GM21619 (cell line): Measurements from ENCODE around the gene TSPAN4.

ENCODE experiments used
- ATAC-seq: cut with Tn5 transposase; IDR thresholded peaks from one replicate; pipeline ENCODE4 v1.9.1; 2021; ENCODE audit not compliant: unreplicated experiment

TSPAN4 gene, protein sequence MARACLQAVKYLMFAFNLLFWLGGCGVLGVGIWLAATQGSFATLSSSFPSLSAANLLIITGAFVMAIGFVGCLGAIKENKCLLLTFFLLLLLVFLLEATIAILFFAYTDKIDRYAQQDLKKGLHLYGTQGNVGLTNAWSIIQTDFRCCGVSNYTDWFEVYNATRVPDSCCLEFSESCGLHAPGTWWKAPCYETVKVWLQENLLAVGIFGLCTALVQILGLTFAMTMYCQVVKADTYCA

DNA sequence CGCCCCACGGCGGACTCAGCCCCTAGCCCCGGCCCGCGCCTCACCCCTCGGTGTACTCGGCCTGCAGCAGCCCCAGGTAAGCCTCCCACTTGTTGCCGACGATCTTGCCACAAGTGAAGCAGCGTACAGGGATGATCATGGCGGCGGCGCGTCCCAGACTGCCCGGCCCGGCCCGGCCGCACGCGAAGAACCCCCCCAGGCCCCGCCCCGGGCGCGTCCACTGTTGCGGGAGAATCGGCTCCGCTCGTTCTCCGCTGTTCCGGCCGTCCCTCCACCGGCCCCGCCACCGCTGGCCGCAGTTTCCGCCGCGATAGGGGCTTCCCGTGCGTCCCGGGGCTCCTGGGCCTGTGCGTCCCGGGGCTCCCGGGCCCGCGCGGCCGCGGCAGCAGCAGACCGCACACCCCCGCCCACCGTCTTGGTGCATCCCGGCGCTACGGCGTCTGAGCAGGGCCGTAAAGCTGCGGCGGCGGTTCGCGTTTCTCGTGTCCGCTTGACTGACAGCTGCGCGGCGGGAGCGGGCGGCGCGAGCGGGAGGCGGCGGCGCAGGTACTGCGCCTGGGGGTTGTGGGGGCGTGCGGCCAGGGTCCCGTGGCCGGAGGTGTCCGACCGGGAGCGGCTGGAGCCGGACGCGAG is at the start of gene TSPAN4, which contains the start of gene POLR2L:
Gene TSPAN4, plus strand, starts transcription at position 483 of the 633 bp plus-strand sequence. CDS start 7,453 bp downstream, outside the sequence.
Gene POLR2L, minus strand, starts transcription at position 160 of the 633 bp plus-strand sequence. Its CDS starts 21 bp downstream, at position 139.
- ATAC-seq: peak; percentile 58

DNA sequence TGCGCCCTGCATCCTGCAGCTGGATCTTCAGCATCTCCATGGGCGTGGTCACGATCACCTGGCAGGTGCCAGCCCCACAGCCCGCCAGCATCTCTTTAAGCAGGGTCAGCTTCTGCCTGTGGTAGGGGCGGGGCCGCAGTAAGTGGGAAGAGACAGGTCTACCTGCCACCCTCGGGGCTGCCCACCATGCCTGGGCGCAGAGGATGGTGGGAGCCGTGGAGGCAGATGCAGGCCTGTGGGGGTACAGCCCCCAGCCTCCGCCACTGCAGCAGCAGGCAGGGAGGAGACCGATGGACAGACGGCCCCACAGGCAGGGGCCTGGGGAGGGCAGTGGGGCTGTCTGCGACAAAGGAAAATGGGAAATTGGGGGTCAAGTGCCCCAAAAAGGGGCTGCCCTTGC is 49.8 kb upstream of the TSPAN4 start:
- ATAC-seq: no peak

DNA sequence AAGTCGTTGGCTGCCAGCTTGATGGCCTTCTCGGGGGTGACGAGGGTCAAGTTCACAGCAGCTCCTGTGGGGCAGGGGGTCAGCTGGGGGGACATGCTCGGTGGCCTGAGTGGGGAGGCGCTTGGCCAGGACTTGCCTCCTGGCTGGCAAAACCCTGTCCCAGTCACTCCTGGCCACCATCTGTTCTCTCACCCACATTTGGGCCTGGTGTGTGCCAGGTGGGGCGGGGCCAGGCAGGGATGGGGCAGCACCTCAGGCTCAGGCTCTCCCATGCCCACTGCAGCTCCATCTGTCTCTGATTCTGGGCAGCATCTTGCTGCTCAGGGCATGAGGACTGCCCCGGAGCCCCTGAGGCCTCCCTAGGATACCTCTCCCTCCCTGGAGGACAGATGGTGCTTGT is 49.1 kb upstream of the TSPAN4 start:
- no peak for ATAC-seq

DNA sequence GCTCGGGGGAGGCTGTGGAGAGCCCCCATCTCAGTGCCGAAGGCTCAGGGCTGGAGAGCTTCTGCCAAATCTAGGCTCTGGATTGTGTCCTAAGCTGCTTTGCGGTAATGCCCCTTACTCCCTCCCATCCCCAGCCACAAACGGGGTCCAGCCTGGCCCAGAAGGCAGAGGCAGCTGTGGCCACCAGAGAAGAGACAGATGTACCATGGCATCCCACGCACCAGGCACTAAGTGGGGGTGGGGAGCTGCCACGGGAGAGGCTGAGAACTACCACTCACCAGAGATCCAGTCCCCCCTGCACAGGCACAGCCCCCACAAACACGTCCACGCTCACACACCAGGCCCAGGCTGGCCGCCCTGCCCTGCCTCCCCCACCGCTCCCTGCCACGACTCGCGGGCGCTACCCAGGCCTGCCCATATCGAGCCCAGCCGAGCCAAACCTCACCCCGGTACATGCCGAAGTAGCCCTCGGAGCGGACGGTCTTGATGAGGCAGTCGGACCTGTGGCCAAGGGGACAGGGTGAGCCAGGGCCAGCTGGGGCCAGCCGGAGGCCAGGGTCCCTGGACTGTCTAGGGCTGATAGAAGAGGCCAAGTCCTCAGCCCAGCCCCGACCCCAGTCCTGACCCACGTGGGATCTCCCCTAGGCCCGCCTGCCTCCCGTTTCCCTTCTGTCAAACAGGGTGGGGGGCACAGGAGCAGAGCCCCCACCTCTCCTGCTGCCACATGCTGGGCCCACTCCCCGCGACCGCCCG is 48.5 kb upstream of the TSPAN4 start:
- no peak for ATAC-seq

DNA sequence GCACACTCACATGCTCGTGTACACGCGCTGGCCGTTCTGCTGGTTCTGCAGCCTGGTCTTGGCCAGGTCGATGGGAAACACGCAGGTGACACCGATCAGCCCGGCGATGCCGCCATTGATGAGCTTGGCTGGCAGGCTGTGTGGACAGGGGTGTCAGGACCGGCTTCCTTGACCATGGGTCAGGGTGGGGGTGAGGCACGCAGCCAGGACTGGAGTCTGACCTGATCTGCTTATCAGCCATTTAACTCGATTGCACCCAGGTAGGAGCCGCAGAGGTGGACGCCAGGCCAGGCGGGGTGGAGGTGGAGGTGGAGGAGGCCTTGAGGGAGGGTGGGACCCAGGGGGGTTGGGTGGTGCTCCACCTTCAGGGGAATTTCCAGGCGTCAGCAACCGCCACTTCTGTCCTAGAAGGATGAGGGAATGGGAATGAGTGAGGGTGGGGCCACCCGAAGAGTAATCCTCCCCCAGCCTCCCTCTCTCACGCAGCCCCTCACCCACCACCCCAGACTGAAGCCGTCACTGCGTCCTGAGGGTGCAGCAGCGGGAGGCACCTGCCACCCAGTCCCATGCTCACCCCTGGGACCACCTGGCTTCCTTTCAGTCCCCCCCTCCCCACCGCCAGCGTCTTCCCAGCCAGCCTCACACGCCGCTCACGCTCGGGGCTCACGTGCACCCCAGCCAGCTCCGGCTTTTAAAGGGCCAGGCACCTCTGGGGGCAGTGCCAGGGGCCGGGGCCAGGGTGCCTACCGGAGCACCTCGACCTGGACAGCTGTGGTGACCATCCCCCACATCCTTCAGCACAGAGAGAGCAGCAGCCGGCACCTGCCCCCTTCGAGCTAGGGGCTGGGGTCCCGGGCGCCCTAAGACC is 47.7 kb upstream of the TSPAN4 start:
- no peak for ATAC-seq

DNA sequence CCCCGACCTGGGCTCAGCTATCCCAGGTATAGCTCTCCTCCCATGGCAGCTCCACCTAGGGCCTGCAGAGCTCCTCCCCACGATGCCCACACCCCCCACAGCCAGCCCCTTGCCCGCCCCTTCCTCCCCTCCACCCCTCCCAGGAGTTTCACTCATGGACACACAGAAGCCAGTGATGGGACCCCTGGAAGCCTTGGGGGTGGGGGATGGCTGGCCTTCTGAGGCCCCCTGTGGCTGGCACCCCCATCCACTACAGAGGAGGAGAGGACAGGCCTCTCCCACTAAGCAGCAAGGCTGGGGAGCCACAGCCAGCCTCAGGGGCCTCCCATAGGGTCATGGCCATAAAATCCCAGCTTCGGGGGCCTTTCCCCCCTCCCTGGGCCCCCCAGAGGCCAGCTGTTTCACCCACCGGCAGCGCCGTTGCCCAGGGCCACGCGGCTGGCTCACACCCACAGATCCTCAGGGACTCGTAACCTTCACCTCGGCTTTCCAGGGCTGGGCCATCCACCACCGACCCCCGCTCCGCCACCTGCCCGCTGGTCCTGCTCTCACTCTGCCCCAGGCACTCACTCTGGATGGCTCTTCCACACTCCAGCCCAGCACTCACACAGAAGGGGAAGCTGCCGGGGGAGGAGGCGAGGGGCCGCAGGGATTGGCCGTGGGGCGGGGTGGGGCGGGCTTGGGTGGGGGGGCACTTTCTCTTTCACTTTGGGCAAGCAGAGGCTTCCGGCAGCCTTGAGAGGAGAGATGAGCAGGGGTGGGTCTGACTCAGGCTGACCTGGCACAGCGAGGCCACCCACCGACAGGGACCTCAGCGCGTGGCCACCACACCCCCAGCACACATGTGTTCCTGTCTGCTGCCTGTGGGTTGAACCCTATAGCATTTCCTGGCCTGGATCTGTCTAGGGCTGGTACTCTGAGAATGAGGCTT is 46.8 kb upstream of the TSPAN4 start:
- peak; percentile 16 for ATAC-seq

DNA sequence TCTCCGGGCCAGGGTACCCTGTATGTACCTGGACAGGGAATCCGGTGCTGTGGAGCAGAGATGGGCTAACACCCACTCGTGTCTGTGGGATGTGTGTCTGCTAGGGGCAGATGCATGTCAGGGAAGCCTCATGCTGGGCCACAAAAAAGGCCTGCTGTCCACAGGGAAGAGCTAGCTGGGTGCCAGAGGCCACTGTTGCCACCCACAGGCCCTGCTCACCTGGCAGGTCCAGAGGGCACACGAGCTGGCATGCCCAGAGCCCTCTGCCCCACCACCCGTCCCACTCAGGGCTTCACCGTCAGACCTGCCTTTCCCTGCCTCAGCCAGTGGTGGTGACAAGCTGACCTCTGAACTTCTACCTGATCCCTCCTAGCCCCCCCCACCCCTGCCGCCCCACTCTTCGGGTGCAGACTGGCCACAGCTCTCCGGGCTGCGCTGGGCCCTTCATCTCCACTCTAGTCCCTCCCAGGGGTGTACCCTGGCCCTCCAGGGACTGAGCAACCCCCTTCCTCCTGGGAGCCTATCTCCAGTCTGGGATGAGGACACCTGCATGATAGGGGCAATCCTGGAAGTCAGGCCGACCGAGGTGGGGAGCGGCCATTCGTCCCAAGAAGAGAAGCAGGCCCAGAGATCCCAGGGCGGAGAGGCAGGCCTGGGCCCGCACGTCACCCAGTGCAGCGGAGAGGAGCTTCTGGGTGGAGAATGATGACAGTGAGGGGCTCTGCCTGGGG is 45.9 kb upstream of the TSPAN4 start:
- no peak for ATAC-seq

DNA sequence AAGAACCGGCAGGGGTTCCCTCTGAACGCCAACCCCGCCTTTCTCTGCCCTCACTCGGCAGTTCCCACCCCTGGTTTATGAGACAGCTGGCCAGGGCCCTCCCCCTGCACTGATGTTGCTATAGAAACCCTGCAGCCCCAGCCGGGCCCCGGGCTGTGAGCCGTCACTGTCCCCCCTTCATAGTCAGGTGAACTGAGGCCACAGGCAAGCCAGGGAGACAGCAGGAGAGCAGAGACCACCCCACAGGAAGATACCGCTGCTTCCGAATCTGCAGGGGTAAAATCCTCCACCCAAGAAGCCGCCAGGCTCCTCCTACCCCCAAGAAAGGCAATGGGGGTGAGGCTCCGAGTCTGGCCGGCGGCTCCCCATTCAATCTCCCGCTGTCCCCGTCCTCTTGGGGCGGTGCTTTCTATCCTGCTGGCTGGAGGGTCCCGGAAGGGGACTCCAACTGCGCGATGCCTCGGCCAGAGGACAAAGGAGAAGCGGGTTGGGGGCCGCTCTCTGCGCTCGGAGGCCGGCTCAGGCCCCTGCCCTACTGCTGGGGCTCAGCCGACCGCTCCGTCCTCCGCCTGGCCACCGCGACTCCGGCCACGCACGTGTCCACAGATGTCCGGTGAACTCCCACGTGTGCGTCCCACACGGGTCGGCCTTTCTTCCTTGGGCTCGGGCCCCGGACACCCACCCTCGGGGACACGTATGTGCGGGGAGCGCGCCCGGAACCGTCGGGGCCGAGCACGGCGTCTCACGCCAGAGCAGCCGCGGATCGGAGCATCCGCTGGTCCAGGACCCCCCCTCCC is 45.2 kb upstream of the TSPAN4 start:
- ATAC-seq: peak; percentile 41

DNA sequence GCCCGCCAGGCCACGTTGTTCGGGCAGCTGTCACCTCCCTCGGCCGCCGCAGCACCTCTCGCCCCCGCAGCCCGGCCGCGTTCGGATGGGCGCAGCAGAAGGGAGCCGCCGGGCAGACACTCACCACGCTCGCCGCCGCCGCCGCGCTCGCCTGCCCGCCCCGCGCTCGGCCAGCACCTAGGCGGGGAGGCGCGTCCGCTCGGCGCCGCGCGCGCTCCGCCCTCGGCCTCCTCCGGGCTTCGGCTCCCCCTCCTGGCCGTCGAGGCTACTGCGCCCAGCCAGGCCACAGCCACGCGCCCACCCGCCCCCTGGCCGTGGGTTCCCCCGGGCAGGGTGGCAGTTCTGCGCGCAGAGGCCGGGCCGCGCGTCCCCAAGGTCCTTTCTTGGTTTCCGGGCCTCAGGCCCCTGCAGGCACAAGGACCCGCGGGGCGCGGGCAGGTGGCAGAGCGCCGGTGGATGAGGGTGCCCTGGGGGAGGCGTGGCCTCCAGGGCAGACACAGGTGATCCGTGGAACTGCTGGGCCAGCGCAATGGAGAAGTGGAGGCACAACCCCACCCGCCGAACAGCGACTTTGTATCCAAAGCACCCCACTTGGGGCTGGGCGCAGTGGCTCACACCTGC is 44.4 kb upstream of the TSPAN4 start, which contains the start of gene SLC25A22:
Gene SLC25A22, minus strand, starts transcription at position 189 of the 621 bp plus-strand sequence. CDS start 3,275 bp downstream, outside the sequence.
- ATAC-seq: peak; percentile 46

DNA sequence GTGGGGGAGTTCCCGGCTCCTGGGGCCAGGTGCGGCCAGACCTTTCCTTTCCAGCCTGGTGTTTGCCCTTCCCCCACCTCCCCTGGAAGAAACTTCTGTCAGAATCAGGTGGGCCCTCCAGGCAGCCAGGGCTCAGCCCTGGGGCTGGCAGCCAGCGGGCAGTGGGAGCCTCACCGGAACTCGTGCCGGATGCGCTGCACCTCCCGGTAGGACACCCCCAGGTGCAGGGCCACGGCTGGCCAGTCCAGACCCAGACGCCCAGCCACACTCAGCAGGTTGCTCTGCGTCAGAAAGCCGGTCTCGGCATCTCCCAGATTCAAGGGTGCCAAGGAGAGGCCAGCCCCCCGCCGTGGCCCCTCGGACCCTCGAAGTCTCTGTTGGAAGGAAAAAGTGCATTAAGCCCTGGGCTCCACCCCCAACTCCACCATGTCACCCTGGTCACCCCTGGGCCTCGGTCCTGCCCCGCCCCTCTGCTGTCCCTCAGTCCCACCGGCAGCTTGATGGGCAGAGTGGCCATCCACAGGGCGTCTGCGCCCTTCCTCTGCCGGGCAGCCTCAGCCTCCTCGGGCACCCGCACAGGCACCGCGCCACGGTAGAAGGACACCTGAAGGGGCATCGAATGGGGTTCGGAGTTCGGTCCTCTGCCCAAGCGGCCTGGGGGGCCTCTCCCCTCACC is 42.9 kb upstream of the TSPAN4 start:
- no peak for ATAC-seq

DNA sequence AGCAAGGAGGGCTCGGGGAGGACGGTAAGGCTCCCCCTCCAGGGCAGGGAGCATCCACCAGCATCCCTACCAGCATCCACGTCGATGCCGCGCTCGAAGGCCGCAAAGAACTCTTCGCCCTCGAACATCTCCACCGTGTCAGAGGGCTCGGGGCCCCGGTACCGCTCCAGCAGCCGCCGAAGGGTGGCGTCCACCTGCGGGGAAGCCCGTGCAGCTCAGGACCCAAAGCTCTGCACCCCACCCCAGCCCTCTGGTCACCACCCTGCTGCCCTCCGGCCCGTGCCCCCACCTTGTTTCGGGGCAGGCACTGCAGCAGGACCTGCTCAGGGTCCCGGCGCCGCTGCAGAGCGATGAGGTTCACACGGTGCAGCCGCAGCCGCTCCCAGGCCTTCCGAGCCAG is 42.2 kb upstream of the TSPAN4 start:
- no peak for ATAC-seq

DNA sequence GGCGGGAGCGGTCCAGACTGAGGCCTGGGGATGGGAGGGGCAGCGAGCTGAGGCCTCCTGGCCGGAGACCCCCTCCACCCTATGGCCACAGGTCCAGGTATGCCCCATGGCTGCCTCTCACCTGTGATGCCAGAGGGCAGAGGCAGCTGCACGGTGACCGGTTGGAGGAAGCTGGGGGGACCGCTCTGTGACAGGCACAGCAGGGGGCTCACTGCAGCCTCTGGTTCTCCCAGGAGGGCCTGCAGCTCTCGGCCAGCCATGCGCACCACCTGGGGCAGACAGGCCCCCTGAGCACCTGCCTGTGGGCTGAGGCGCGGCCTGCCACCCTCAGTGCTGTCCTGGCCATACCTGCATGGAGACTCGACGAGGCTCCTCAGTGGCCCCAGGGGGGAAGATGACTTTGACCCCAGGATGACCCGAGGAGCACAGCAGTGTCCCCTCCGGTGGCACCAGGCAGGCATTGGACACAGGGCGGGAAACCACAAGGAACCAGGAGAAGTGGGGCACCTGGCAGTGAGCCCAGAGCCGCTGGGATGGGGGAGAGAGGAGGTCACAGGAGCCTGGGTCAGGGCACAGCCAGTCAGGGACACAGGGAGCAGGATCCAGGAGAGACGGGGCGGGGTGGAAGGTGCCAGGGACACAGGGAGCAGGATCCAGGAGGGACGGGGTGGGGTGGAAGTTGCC is 41.4 kb upstream of the TSPAN4 start:
- ATAC-seq: no peak

DNA sequence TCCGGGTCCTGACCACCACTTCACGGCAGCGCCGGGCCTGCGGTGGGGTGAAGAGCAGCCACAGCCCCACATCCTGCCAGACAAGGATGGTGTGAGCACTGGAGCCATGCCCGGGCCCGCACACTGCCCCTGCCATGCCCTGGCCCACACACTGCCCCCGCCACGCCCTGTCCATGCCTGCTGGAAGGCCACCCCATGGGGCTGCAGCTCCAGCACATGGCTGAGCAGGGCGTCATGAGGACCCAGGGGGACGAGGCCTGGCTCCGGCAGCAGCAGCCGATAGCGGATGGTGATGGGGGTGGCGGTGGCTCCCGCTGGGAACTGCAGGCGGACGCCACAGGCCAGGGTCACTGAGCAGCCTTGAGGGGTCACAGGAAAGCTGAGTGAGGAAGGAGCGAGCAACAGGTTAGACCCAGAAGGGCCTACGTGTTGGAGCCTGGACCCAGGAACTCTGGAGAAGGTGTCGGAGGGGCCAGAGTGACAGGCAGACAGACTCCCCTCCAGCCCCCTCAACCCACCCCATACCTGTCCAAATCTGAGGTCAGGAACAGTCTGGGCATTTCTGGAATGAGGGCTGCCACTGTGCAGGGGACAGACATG is 40.5 kb upstream of the TSPAN4 start:
- ATAC-seq: no peak

DNA sequence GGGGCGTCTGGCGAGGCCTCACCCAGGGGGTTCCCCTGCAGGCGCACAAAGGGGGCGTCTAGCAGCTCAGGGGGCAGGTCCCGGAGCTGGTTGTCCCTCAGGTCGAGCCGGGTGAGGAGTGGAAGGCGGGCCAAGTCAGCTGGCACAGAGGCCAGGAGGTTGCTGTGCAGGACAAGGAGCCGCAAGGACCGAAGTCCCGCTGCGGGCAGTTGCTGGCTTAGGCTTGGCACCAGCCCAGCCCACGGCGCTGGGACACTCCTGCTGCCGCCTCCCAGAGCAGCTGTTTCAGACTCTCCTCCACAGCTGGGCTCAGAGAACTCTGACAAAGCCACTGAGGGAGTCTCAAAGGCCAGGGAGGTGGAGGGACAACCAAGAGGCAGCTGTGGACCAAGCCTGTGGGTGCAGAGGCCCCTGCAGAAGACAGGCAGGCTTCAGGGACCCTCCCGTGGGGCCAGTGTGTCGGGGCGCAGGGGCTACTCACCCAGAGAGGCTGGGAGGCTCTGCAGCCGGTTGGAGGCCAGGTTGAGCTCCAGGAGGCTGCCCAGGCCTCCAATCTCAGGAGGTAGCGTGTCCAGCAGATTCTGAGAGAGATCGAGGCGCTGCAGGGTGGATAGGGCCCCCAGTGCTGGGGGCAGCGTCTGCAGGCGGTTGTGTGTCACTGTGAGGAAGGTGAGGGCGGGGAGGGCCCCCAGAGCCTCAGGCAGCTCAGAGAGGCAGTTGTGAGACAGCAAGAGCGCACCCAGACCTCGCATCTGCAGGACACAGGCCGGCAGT is 39.8 kb upstream of the TSPAN4 start:
- ATAC-seq: no peak

DNA sequence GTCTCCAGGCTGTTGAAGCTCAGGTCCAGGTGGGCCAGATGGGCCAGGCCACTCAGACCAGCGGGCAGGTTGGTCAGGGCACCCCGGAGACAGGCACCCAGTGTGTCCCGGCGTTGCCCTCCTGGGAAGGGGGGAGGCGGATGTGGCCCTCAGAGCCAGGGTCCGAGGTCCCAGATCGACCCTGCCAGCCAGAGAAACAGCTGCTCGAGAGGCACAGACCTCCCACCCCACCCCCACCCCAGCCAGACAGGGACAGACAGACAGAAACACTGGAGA is 39.2 kb upstream of the TSPAN4 start:
- no peak for ATAC-seq
